ENCODE results near the gene DMKN. TPM values are rescaled to one million over a fixed set of nuclear protein-coding genes. Genes with fewer than 3 reads are reported as not detected.

The DMKN gene
- total and polyA plus RNA-seq, 2 of the 4 experiments (the other 2 are of a cell fraction), result 0.36 to 2.4 TPM

- no TSS peak for BruUV-seq (replicated peaks)
- DNase-seq, result no peak
- H2BK5ac ChIP-seq (ENCODE audit: low read depth, low read length, poor library complexity, severe bottlenecking), result no peak overlapping the region
Observed at GRCh38 chr19:35459414-35460082, 53.9 kb downstream of the DMKN start.

More at GRCh38 chr19:35459414-35460082, 53.9 kb downstream of the DMKN start:
- no peak overlapping the region for H3K9ac ChIP-seq (ENCODE audit: low read depth, low read length)
- intact Hi-C loops (cut with micrococcal nuclease), result loop anchor here (10.0 kb wide), 1 partner anchor 105 kb away; the partner anchor contains the start of gene FFAR3
- no peak overlapping the region for H3K18ac ChIP-seq (ENCODE audit: low read depth, low read length)
- no peak overlapping the region for H3K14ac ChIP-seq (replicated peaks; ENCODE audit: low read depth, low read length)
- no peaks in the 10 kb centered on the region for H3K79me1 ChIP-seq (ENCODE audit: low read depth in 1 of 2, low read length in 2 of 2)
- no peak overlapping the region for H2BK120ac ChIP-seq (ENCODE audit: low read depth, low read length)
- no peak overlapping the region for H2BK20ac ChIP-seq (ENCODE audit: low read depth, low read length)
- no peak overlapping the region for H2AK9ac ChIP-seq (replicated peaks; ENCODE audit: low read depth, low read length, poor library complexity)
- dilution Hi-C loops (cut with HindIII; ENCODE audit: low sequenced_read_pairs, unreplicated experiment), result no loop called here
- peaks cover 4% of the 10 kb centered on the region; the same call in 1 of the 2 replicates for H3K27me3 ChIP-seq (ENCODE audit: control insufficient read depth, insufficient read depth, low read length)
- H3K23ac ChIP-seq (ENCODE audit: low read depth, low read length), result no peak overlapping the region
- no peaks in the 10 kb centered on the region for H4K20me1 ChIP-seq (ENCODE audit: insufficient read depth, low read length)
- no peak overlapping the region for H3K4me2 ChIP-seq (ENCODE audit: low read depth, low read length)
- H3K36me3 ChIP-seq (ENCODE audit: control insufficient read depth, insufficient read depth, low read length), result no peaks in the 10 kb centered on the region
- no peak overlapping the region for H4K5ac ChIP-seq (ENCODE audit: low read depth, low read length)
- ChIA-PET CTCF (interaction anchor here (0.6 to 1.1 kb wide), 3 partner anchors 35 to 153 kb away, joined by 3 to 6 read pairs (median 3); no protein-coding TSS in a partner anchor), POLR2A (ENCODE audit: unreplicated experiment) (no interaction called here)
- no peak overlapping the region for H3K4ac ChIP-seq (ENCODE audit: low read depth, low read length)
- H2AK5ac ChIP-seq (ENCODE audit: low read depth, low read length), result no peak overlapping the region
- H4K91ac ChIP-seq (ENCODE audit: insufficient read depth, low read depth, low read length), result no peak overlapping the region
- no peak overlapping the region for H3K4me3 ChIP-seq (ENCODE audit: insufficient read depth, low read depth, low read length)
- no peaks in the 10 kb centered on the region for H3K9me3 ChIP-seq (ENCODE audit: control insufficient read depth, insufficient read depth, low read length)
- no peak overlapping the region for H3K56ac ChIP-seq (ENCODE audit: extremely low read depth, insufficient read depth, low read length)
- H4K8ac ChIP-seq (ENCODE audit: low read depth in 2 of 2, low read length in 2 of 2), result no peak overlapping the region
- in situ Hi-C loops (cut with MboI; ENCODE audit: low sequenced_read_pairs), result no loop called here
- TF ChIP-seq MXI1 (IDR thresholded peaks at IDR 0.05; ENCODE audit: borderline replicate concordance, low read depth, low read length), result no peak
- TF ChIP-seq, protein P1, sequence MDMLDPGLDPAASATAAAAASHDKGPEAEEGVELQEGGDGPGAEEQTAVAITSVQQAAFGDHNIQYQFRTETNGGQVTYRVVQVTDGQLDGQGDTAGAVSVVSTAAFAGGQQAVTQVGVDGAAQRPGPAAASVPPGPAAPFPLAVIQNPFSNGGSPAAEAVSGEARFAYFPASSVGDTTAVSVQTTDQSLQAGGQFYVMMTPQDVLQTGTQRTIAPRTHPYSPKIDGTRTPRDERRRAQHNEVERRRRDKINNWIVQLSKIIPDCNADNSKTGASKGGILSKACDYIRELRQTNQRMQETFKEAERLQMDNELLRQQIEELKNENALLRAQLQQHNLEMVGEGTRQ (IDR thresholded peaks at IDR 0.05; ENCODE audit: low read depth, low read length), result no peak
- TF ChIP-seq SMC3 (IDR thresholded peaks at IDR 0.05; ENCODE audit: low read depth, low read length), result no peak
- no peak for TF ChIP-seq FOS (IDR thresholded peaks at IDR 0.05; ENCODE audit: low read depth, low read length)
- no peak for TF ChIP-seq CTCF (conservative IDR thresholded peaks at IDR 0.05; ENCODE audit: low read depth, low read length)
- no peak for TF ChIP-seq RAD21 (IDR thresholded peaks at IDR 0.05; ENCODE audit: low read length)
- H3K9me1 ChIP-seq (ENCODE audit: insufficient read depth, low read length), result no peaks in the 10 kb centered on the region
- H3K4me1 ChIP-seq (ENCODE audit: control insufficient read depth, insufficient read depth, low read length), result no peaks in the 10 kb centered on the region
- H2AFZ ChIP-seq (replicated peaks; ENCODE audit: low read length, poor library complexity), result no peak overlapping the region
- WGBS, 2 experiments (ENCODE audit: extremely low coverage in 2 of 2, insufficient read length in 1 of 2), result 100% methylated on average over 2 of the region's 14 CpGs; no CpG with 5 or more reads in 1 of the 2 experiments
- H2BK15ac ChIP-seq (ENCODE audit: low read depth, low read length), result no peak overlapping the region
- no peak overlapping the region for H3K27ac ChIP-seq (ENCODE audit: insufficient read depth, low read length)
- no peak for ATAC-seq (ENCODE audit: low read depth)

All from IMR-90 (cell line).